Endothelial cell of umbilical vein (primary cell): ENCODE measurements around the gene TFAP2A. TPM values are rescaled to one million over a fixed set of nuclear protein-coding genes. Genes with fewer than 3 reads are reported as not detected.

Experiments
- BruUV-seq: library from RNA; stranded (reverse); fragments of 400-500 nt; replicated peaks from 2 replicates; lab custom pipeline; 2021; lab: Mats Ljungman, UMichigan
- CTCF ChIA-PET: fragments of 300-600, 350-600 bp; sonication (Branson Sonifier 250); formaldehyde crosslinking; loops from one replicate; lab custom pipeline; 2021; ENCODE audit warnings: antibody characterized with exemption, inconsistent platforms; lab: Charles Lee
- POLR2A ChIA-PET: fragments of 300-600, 350-600 bp; sonication (Branson Sonifier 250); formaldehyde crosslinking; loops from one replicate; lab custom pipeline; 2021; ENCODE audit warnings: antibody characterized with exemption, inconsistent platforms; lab: Charles Lee
- DNase-seq: peaks from one replicate; pipeline ENCODE4 v3.0.0-alpha.2; 2011; ENCODE audit warnings: low read depth, low spot score
- FAIRE-seq: peaks from 2 replicates; lab custom pipeline; 2011; peaks lifted over from hg19 to GRCh38; lab: Jason Lieb, UNC
- H2AFZ ChIP-seq: 2 replicates; pipeline ENCODE4 v1.6.0; 2012; ENCODE audit warnings: low read depth, low read length, control low read depth, inconsistent platforms
- H3K27ac ChIP-seq: 2 replicates; pipeline ENCODE4 v1.5.1; 2011; ENCODE audit warnings: low read depth, mild to moderate bottlenecking, control low read depth, low read length, moderate library complexity; ENCODE audit not compliant: insufficient read depth
- H3K27me3 ChIP-seq, 2 experiments: 2 replicates each; pipeline versions ENCODE4 v1.6.0 to v1.6.1; 2011; ENCODE audit warnings: low read length in 2 of 2, mixed read lengths in 1 of 2; ENCODE audit not compliant: control insufficient read depth in 2 of 2, insufficient read depth in 2 of 2
- H3K36me3 ChIP-seq, 2 experiments: 2 replicates in 1 of 2; 3 replicates in 1 of 2; pipeline ENCODE4 v1.5.1; 2011; ENCODE audit warnings: low read length in 2 of 2, mild to moderate bottlenecking in 1 of 2, moderate library complexity in 1 of 2; ENCODE audit not compliant: control insufficient read depth in 2 of 2, insufficient read depth in 2 of 2; ENCODE audit errors: extremely low read depth in 1 of 2
- H3K4me1 ChIP-seq: 3 replicates; pipeline ENCODE4 v1.5.1; 2011; ENCODE audit warnings: mild to moderate bottlenecking, low read length; ENCODE audit not compliant: control insufficient read depth, insufficient read depth; ENCODE audit errors: extremely low read depth
- H3K4me2 ChIP-seq: 2 replicates; pipeline ENCODE4 v1.6.1; 2011; ENCODE audit warnings: low read length, control low read depth, mixed read lengths; ENCODE audit not compliant: insufficient read depth
- H3K4me3 ChIP-seq, 3 experiments: fragments of 200-600 bp in 1 of 3; sonication (generic), shearing (Covaris generic) in 1 of 3; replicated peaks in 1 of 3; 2 replicates each; pipeline ENCODE4 v1.5.1; 2011 to 2016; ENCODE audit warnings: control low read depth in 3 of 3, low read length in 3 of 3, mild to moderate bottlenecking in 2 of 3, inconsistent platforms in 1 of 3, low read depth in 1 of 3, moderate library complexity in 1 of 3; ENCODE audit not compliant: insufficient read depth in 1 of 3
- H3K79me2 ChIP-seq: 2 replicates; pipeline ENCODE4 v1.6.0; 2012; ENCODE audit warnings: low read length, inconsistent platforms; ENCODE audit not compliant: control insufficient read depth, insufficient read depth
- H3K9ac ChIP-seq: replicated peaks from 2 replicates; pipeline ENCODE3; 2011; ENCODE audit warnings: low read length, control low read depth; ENCODE audit not compliant: insufficient read depth; ENCODE audit errors: extremely low read depth
- H3K9me1 ChIP-seq: replicated peaks from 3 replicates; pipeline ENCODE4 v1.6.0; 2011; ENCODE audit warnings: mild to moderate bottlenecking, low read length; ENCODE audit not compliant: control insufficient read depth, insufficient read depth; ENCODE audit errors: extremely low read depth
- H3K9me3 ChIP-seq: replicated peaks from 2 replicates; pipeline ENCODE4 v1.5.1; 2012; ENCODE audit warnings: low read length, inconsistent platforms; ENCODE audit not compliant: control insufficient read depth, insufficient read depth
- H4K20me1 ChIP-seq: replicated peaks from 2 replicates; pipeline ENCODE3; 2011; ENCODE audit warnings: mild to moderate bottlenecking, low read length; ENCODE audit not compliant: control insufficient read depth, insufficient read depth; ENCODE audit errors: extremely low read depth
- CTCF ChIP-seq, 2 donors: IDR thresholded peaks; 1 replicate in 1 of 2; 2 replicates in 1 of 2; pipeline ENCODE4 v1.5.1; 2011; ENCODE audit warnings: low read length in 2 of 2, mild to moderate bottlenecking in 2 of 2, moderate library complexity in 2 of 2, control low read depth in 1 of 2, inconsistent platforms in 1 of 2, low read depth in 1 of 2; ENCODE audit not compliant: insufficient read depth in 1 of 2; ENCODE audit errors: extremely low read depth in 1 of 2
- EZH2 ChIP-seq: IDR thresholded peaks from 2 replicates; pipeline ENCODE4 v1.6.1; 2012; ENCODE audit warnings: borderline replicate concordance, low read depth, mild to moderate bottlenecking, moderate library complexity, low read length, inconsistent platforms; ENCODE audit not compliant: severe bottlenecking
- POLR2A ChIP-seq: IDR thresholded peaks from 2 replicates; pipeline ENCODE4 v1.6.1; 2012; ENCODE audit warnings: low read depth, mild to moderate bottlenecking, control low read depth, low read length
- POLR2AphosphoS5 ChIP-seq: IDR thresholded peaks from 2 replicates; pipeline ENCODE4 v1.6.1; 2012; ENCODE audit warnings: low read depth, mild to moderate bottlenecking, control low read depth, low read length, moderate library complexity; ENCODE audit not compliant: insufficient read depth
- dilution Hi-C: fragments of 300-500 bp; cut with MboI; formaldehyde crosslinking; loops from one replicate; pipeline ENCODE4 v1.15.0; 2019; ENCODE audit warnings: low sequenced_read_pairs; ENCODE audit not compliant: extremely low pct_ligation_motif_present
- intact Hi-C: fragments of 100-400 bp; cut with micrococcal nuclease; formaldehyde crosslinking; loops from one replicate; pipeline ENCODE4 v1.10.0; 2022
- polyA plus RNA-seq, 4 experiments: library from polyadenylated mRNA; depleted of rRNA in 3 of 4; stranded (reverse) in 3 of 4; unstranded in 1 of 4; fragments of >200 nt; gene quantifications; 2 replicates each; pipeline versions ENCODE4 v1.2.1 to v1.2.3, GENCODE V29; 2011 to 2012; ENCODE audit warnings: missing spikeins in 1 of 4
- total RNA-seq: library from RNA; stranded (reverse); gene quantifications from 2 replicates; pipeline ENCODE4 v1.2.3, GENCODE V29; 2021

Gene TFAP2A
- total and polyA plus RNA-seq, 2 donors (not counting 3 experiments of a cell fraction or from before 2014, with no cell fraction given): 0.06 TPM; not detected in 1

DNA sequence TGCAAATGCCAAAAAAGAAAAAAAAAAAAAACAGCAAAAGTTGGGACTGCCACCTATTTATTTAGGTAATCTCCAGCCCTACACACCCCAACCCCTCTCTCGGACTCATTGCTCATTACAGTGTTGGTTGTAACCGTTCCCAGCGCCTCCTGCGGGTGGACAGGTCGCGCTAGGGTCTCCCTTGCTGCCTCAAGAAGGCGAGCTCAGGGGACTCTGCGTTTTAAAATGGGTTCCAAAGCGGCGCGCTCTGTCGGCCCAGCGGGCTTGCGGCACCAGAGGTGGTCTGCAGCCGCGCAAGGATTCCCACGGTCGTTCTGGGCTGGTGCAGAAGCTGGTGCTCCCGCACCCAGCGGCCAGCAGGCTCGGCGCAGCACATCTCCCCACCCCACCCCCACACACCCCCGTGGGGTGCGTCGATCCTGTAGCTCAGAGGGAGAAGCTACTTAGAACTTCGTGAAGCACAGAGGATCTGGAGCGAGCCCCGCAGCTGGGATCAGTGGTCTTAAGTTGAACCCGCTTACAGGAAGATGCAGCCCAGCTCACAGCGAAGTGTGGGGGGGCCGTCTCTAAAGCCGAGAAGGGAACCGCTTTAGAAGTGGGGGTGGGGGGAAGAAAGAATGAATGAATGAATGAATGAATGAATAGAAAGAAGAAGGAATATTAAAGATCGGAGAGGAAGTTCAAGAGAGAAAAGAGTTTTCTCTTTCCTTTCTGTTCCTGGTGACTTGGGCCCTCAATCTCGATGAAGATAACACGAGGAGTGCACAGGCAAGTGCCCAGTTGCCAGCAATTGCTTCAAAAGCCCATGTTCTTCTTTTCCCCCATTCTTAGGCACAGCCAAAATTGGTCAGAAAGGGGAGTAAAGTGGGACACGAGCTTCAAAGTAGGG is 780 bp downstream of the TFAP2A start:
- peak in 1 of 2 donors; percentile 19 for TF ChIP-seq CTCF (IDR thresholded peaks at IDR 0.05; ENCODE audit: extremely low read depth in 1 of 2, insufficient read depth in 1 of 2, low read depth in 1 of 2, low read length in 2 of 2)
- TF ChIP-seq POLR2A: no peak
- no TSS peak for BruUV-seq
- H3K27ac ChIP-seq: no peak overlapping the region
- no peaks in the 10 kb centered on the region for H3K9me1 ChIP-seq
- no peak overlapping the region for H2AFZ ChIP-seq
- no peak for DNase-seq
- H3K4me2 ChIP-seq: no peak overlapping the region
- H4K20me1 ChIP-seq: no peaks in the 10 kb centered on the region
- FAIRE-seq: no peak
- ChIA-PET POLR2A (no interaction called here), CTCF (interaction anchor here (0.5 to 3.1 kb wide), 8 partner anchors 10 to 1431 kb away, joined by 3 to 25 read pairs (median 6); no protein-coding TSS in a partner anchor)
- peaks cover 9% of the 10 kb centered on the region for H3K4me1 ChIP-seq
- no peaks in the 10 kb centered on the region for H3K36me3 ChIP-seq
- no peak overlapping the region for H3K9ac ChIP-seq
- dilution Hi-C loops (no loop called here), intact Hi-C loops (no loop called here)
- no peak overlapping the region for H3K4me3 ChIP-seq
- no peaks in the 10 kb centered on the region for H3K9me3 ChIP-seq
- no peaks in the 10 kb centered on the region for H3K79me2 ChIP-seq
- H3K27me3 ChIP-seq: peaks cover 84 to 97% of the 10 kb centered on the region in 2 experiments

DNA sequence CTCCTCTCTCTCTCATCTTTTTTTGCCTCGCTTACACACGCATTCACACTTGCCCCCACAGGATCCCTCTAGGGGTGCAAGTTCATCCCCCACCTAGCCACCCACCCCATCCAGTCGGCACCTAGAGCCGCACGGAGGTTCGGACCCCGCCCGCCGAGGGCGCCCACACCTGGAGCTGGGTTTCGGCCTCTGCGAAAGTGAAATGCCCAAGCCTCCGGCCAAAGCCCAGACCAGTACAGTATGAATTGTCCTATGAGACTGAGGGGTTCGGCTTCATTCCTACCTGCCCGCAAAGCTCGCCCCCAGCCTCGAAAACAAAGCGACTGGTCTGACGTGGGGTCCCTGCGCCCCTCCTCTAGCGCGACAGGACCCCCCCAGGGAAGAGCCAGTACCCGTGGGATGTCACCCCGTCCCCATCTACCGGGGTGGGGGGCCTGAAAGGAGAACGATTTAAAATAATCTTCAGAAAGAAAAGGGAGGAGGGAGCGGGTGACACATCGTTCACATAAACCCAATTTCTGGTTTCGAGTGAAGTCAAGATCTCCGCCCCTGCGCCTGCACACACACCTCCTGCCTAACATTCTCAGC is 1.5 kb downstream of the TFAP2A start:
- dilution Hi-C loops: no loop called here
- Histone ChIP-seq H3K9me3 (no peaks in the 10 kb centered on the region), H3K27me3 (peaks cover 80 to 97% of the 10 kb centered on the region in 2 experiments), H3K4me1 (peaks cover 9% of the 10 kb centered on the region), H3K79me2 (no peaks in the 10 kb centered on the region), H2AFZ (no peak overlapping the region), H3K27ac (no peak overlapping the region), H3K9ac (no peak overlapping the region), H3K4me2 (no peak overlapping the region), H3K4me3 (no peak overlapping the region), H3K9me1 (no peaks in the 10 kb centered on the region), H4K20me1 (no peaks in the 10 kb centered on the region), H3K36me3 (no peaks in the 10 kb centered on the region)
- CTCF ChIA-PET: interaction anchor here (0.9 to 2.8 kb wide), 6 partner anchors 11 to 1430 kb away, joined by 3 to 22 read pairs (median 4); no protein-coding TSS in a partner anchor
- POLR2A ChIA-PET: no interaction called here
- DNase-seq: no peak
- intact Hi-C loops: no loop called here
- no peak for FAIRE-seq
- TF ChIP-seq EZH2 (peak; percentile 96), POLR2AphosphoS5 (no peak)
- BruUV-seq: no TSS peak
